HTR-8/SVneo (cell line): Measurements from ENCODE around the gene C6orf62.
A peak's percentile ranks its signal among the peaks of the same experiment; 100 is the strongest.
"Not testable (repeated sequence)": the region's sequence is repeated elsewhere in the genome, so short reads cannot be mapped to it uniquely, and the experiment has no call there.

Experiments
- DNase-seq: peaks from one replicate; pipeline ENCODE4 v3.0.0; 2011; ENCODE audit warnings: low spot score, mixed read lengths; ENCODE audit not compliant: insufficient read length
- FAIRE-seq: peaks from 2 replicates; lab custom pipeline; 2011; peaks lifted over from hg19 to GRCh38; lab: Jason Lieb, UNC

C6orf62 gene

GRCh38 chr6:24743944-24744335 is 25.0 kb upstream of the C6orf62 start:
- no peak for FAIRE-seq
- DNase-seq, result no peak

GRCh38 chr6:24743265-24743943 is 24.4 kb upstream of the C6orf62 start:
- no peak for FAIRE-seq
- peak; percentile 70 for DNase-seq

- FAIRE-seq, result no peak
Measured at GRCh38 chr6:24742216-24742738, 23.3 kb upstream of the C6orf62 start.

GRCh38 chr6:24740861-24741260 is 21.9 kb upstream of the C6orf62 start:
- DNase-seq (no peak), FAIRE-seq (no peak)

More at GRCh38 chr6:24742216-24742738, 23.3 kb upstream of the C6orf62 start:
- DNase-seq, result no peak

- DNase-seq, result no peak
Measured at GRCh38 chr6:24738741-24739140, 19.8 kb upstream of the C6orf62 start.

GRCh38 chr6:24734710-24735109 is 15.8 kb upstream of the C6orf62 start:
- FAIRE-seq, DNase-seq: not testable (repeated sequence)

More at GRCh38 chr6:24738741-24739140, 19.8 kb upstream of the C6orf62 start:
- no peak for FAIRE-seq

GRCh38 chr6:24734166-24734565 is 15.2 kb upstream of the C6orf62 start:
- DNase-seq, result no peak
- no peak for FAIRE-seq

GRCh38 chr6:24731456-24732134 is 12.6 kb upstream of the C6orf62 start:
- not testable (repeated sequence) for FAIRE-seq, DNase-seq

- FAIRE-seq, result not testable (repeated sequence)
Measured at GRCh38 chr6:24730653-24731052, 11.7 kb upstream of the C6orf62 start.

GRCh38 chr6:24723270-24723669 is 4.3 kb upstream of the C6orf62 start:
- FAIRE-seq, result no peak

More at GRCh38 chr6:24730653-24731052, 11.7 kb upstream of the C6orf62 start:
- DNase-seq, result not testable (repeated sequence)

GRCh38 chr6:24721461-24722215 is 2.7 kb upstream of the C6orf62 start:
- DNase-seq (peak; percentile 70), FAIRE-seq (no peak)

More at GRCh38 chr6:24723270-24723669, 4.3 kb upstream of the C6orf62 start:
- no peak for DNase-seq

- peak; percentile 98 for DNase-seq
- peak; percentile 93 for FAIRE-seq
Measured at GRCh38 chr6:24720604-24721460, 1.9 kb upstream of the C6orf62 start.

- DNase-seq, result no peak
- no peak for FAIRE-seq
Measured at GRCh38 chr6:24720131-24720603, 1.2 kb upstream of the C6orf62 start.

GRCh38 chr6:24718449-24719124 is 367 bp downstream of the C6orf62 start:
- DNase-seq (no peak), FAIRE-seq (no peak)

- not testable (repeated sequence) for DNase-seq, FAIRE-seq
Measured at GRCh38 chr6:24716602-24717148, 2.3 kb downstream of the C6orf62 start.

GRCh38 chr6:24710519-24711303 is 8.2 kb downstream of the C6orf62 start:
- DNase-seq, result no peak
- FAIRE-seq, result no peak

GRCh38 chr6:24709014-24709711 is 9.8 kb downstream of the C6orf62 start:
- FAIRE-seq (no peak), DNase-seq (no peak)
